PC-9 (cell line): Measurements from ENCODE around the gene PTPRS. TPM values are rescaled to one million over a fixed set of nuclear protein-coding genes. Genes with fewer than 3 reads are reported as not detected.

Experiments used
- BruUV-seq: library from RNA; stranded (reverse); fragments of 400-500 nt; replicated peaks from 2 replicates; lab custom pipeline; 2021; lab: Mats Ljungman, UMichigan
- CTCF ChIA-PET: fragments of 300-600 bp; sonication (Branson Sonifier 250); formaldehyde crosslinking; loops from one replicate; lab custom pipeline; 2022; ENCODE audit warnings: antibody characterized with exemption; lab: Charles Lee
- POLR2A ChIA-PET: fragments of 300-600 bp; sonication (Branson Sonifier 250); formaldehyde crosslinking; loops from one replicate; lab custom pipeline; 2022; ENCODE audit warnings: antibody characterized with exemption; ENCODE audit not compliant: unreplicated experiment; lab: Charles Lee
- DNase-seq, 2 experiments: peaks; one replicate each; pipeline versions ENCODE4 v3.0.0 to v3.0.0-alpha.2; 2015 to 2022; ENCODE audit warnings: mixed read lengths in 1 of 2
- H2AFZ ChIP-seq: fragments of 200-600 bp; sonication (generic); 2 replicates; pipeline ENCODE4 v1.8.1; 2017; ENCODE audit warnings: antibody characterized with exemption
- H3F3A ChIP-seq: fragments of 200-600 bp; sonication (generic); 2 replicates; pipeline ENCODE4 v1.8.1; 2017; ENCODE audit warnings: antibody characterized with exemption, mild to moderate bottlenecking, low read depth; ENCODE audit not compliant: insufficient read depth
- H3K27ac ChIP-seq: fragments of 200-600 bp; sonication (generic); 2 replicates; pipeline ENCODE4 v1.6.1; 2016; ENCODE audit warnings: mixed run types
- H3K27me3 ChIP-seq: fragments of 200-600 bp; sonication (generic); 2 replicates; pipeline ENCODE4 v1.6.1; 2016; ENCODE audit warnings: low read depth, mixed run types; ENCODE audit not compliant: insufficient read depth
- H3K36me3 ChIP-seq: fragments of 200-600 bp; sonication (generic); 2 replicates; pipeline ENCODE4 v1.6.1; 2016; ENCODE audit warnings: low read depth, mixed run types
- H3K4me1 ChIP-seq: fragments of 200-600 bp; sonication (generic); replicated peaks from 2 replicates; pipeline ENCODE4 v1.6.1; 2016; ENCODE audit warnings: mixed run types; ENCODE audit not compliant: insufficient read depth
- H3K4me2 ChIP-seq: fragments of 200-600 bp; sonication (generic); 2 replicates; pipeline ENCODE4 v1.6.1; 2017; ENCODE audit warnings: mixed run types
- H3K4me3 ChIP-seq: fragments of 200-600 bp; sonication (generic); 2 replicates; pipeline ENCODE4 v1.6.1; 2016; ENCODE audit warnings: mixed run types
- H3K79me2 ChIP-seq: fragments of 200-600 bp; sonication (generic); 2 replicates; pipeline ENCODE4 v1.6.1; 2017; ENCODE audit warnings: low read depth, mixed run types
- H3K9me2 ChIP-seq: fragments of 200-600 bp; sonication (generic); 2 replicates; pipeline ENCODE4 v1.8.1; 2017; ENCODE audit warnings: mild to moderate bottlenecking; ENCODE audit not compliant: insufficient read depth
- H3K9me3 ChIP-seq: fragments of 200-600 bp; sonication (generic); 2 replicates; pipeline ENCODE4 v1.8.1; 2016; ENCODE audit warnings: low read depth; ENCODE audit not compliant: insufficient read depth
- H4K20me1 ChIP-seq: fragments of 200-600 bp; sonication (generic); 2 replicates; pipeline ENCODE4 v1.8.1; 2017; ENCODE audit not compliant: insufficient read depth
- CTCF ChIP-seq: fragments of 200-600 bp; sonication (generic); conservative IDR thresholded peaks from 2 replicates; pipeline ENCODE4 v1.6.1; 2017; ENCODE audit warnings: mixed run types, antibody characterized with exemption, mild to moderate bottlenecking, moderate library complexity
- EZH2 ChIP-seq: fragments of 200-600 bp; sonication (generic); IDR thresholded peaks from 2 replicates; pipeline ENCODE4 v1.8.0; 2017; ENCODE audit warnings: antibody characterized with exemption, low read depth
- intact Hi-C: fragments of 100-400 bp; cut with micrococcal nuclease; formaldehyde crosslinking; loops from one replicate; pipeline ENCODE4 v1.10.0; 2022; ENCODE audit not compliant: unreplicated experiment
- total RNA-seq: library from RNA; stranded (reverse); gene quantifications from 2 replicates; pipeline ENCODE4 v1.2.3, GENCODE V29; 2021

PTPRS gene
- total RNA-seq, 1 experiment from 2014 or later: 131 TPM

- Histone ChIP-seq H3K4me1 (no peaks in the 10 kb centered on the region), H3K9me3 (no peaks in the 10 kb centered on the region), H3K27ac (no peak overlapping the region), H3K4me3 (no peak overlapping the region), H3F3A (peaks cover 9% of the 10 kb centered on the region; the same call in 1 of the 2 replicates), H3K9me2 (no peaks in the 10 kb centered on the region), H3K36me3 (no peaks in the 10 kb centered on the region), H3K4me2 (no peak overlapping the region), H3K27me3 (0 out of 2 replicates have a peak, but pooled peaks cover 6% of the 10 kb centered on the region), H2AFZ (no peak overlapping the region), H3K79me2 (no peaks in the 10 kb centered on the region), H4K20me1 (no peaks in the 10 kb centered on the region)
- intact Hi-C loops: no loop called here
- TF ChIP-seq EZH2: no peak
- no peak for TF ChIP-seq CTCF
- POLR2A ChIA-PET: no interaction called here
- CTCF ChIA-PET: no interaction called here
- BruUV-seq: no TSS peak
- no peak for DNase-seq
Measured at GRCh38 chr19:5369304-5369703, 28.7 kb upstream of the PTPRS start.

DNA sequence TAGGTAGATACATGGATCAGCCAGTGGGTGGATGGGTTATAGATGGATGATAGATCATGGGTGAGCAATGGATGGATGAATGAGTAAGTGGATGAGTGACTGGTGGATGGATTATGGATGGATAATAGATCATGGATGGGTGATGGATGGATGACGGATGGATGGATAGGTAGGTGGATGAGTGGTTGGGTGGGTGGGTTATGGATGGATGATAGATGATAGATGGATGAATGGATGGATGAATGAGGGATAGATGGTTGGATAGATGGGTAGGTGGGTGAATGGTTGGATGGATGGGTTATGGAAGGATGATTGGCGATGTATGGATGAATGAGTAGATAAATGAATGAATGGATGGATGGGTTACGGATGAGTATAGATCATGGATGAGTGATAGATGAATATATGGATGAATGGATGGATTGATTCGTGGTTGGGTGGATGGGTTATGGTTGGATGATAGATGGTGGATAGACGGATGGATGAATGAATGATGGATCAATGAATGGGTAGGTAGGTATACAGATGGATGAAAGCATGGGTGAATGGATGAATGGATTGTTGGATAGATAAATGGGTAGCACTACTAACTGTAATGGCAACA lies 27.0 kb upstream of the PTPRS start:
- Histone ChIP-seq H3K4me2 (no peak overlapping the region), H3K4me1 (no peaks in the 10 kb centered on the region), H2AFZ (no peak overlapping the region), H3K9me3 (no peaks in the 10 kb centered on the region), H3K27ac (no peak overlapping the region), H3K9me2 (no peaks in the 10 kb centered on the region), H3K79me2 (no peaks in the 10 kb centered on the region), H4K20me1 (no peaks in the 10 kb centered on the region), H3K36me3 (no peaks in the 10 kb centered on the region), H3F3A (peaks cover 4% of the 10 kb centered on the region; the same call in 1 of the 2 replicates), H3K27me3 (0 out of 2 replicates have a peak, but pooled peaks cover 6% of the 10 kb centered on the region), H3K4me3 (no peak overlapping the region)
- intact Hi-C loops: no loop called here
- no TSS peak for BruUV-seq
- no peak for TF ChIP-seq CTCF
- TF ChIP-seq EZH2: no peak
- POLR2A ChIA-PET: no interaction called here
- CTCF ChIA-PET: no interaction called here
- no peak for DNase-seq

DNA sequence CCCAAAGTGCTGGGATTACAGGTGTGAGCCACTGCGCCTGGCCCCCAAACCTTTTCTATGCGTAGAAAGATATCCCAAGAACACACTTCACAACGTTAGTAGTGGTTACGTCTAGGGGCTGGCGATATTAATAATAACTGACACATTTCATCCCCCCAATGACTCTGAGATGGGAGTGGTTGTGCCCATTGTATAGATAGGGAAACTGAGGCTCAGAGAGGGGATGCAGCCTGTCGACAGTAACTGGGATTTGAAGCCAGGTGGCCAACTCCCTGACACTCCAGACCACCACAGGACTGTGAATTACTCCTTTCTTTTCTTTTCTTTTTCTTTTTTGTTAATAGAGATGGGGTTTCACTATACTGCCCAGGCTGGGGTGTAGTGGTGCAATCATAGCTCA lies 25.3 kb upstream of the PTPRS start:
- H3K4me1 ChIP-seq: no peaks in the 10 kb centered on the region
- H4K20me1 ChIP-seq: no peaks in the 10 kb centered on the region
- no TSS peak for BruUV-seq
- no peak overlapping the region for H3K4me2 ChIP-seq
- ChIA-PET POLR2A (no interaction called here), CTCF (no interaction called here)
- no peaks in the 10 kb centered on the region for H3F3A ChIP-seq
- H3K79me2 ChIP-seq: no peaks in the 10 kb centered on the region
- H3K27me3 ChIP-seq: 0 out of 2 replicates have a peak, but pooled peaks cover 6% of the 10 kb centered on the region
- H3K36me3 ChIP-seq: no peaks in the 10 kb centered on the region
- intact Hi-C loops: no loop called here
- no peak overlapping the region for H2AFZ ChIP-seq
- H3K4me3 ChIP-seq: no peak overlapping the region
- H3K9me2 ChIP-seq: no peaks in the 10 kb centered on the region
- no peak for DNase-seq
- no peak overlapping the region for H3K27ac ChIP-seq
- no peak for TF ChIP-seq CTCF
- no peak for TF ChIP-seq EZH2
- H3K9me3 ChIP-seq: no peaks in the 10 kb centered on the region
